IMR-90 (cell line): ENCODE measurements around the gene MBOAT1. TPM values are rescaled to one million over a fixed set of nuclear protein-coding genes. Genes with fewer than 3 reads are reported as not detected.

ENCODE experiments used
- ATAC-seq: fragments of 200-7000 bp; cut with Tn5 transposase; 2 replicates; pipeline ENCODE4 v1.9.1; 2020; ENCODE audit warnings: low read depth, mild to moderate bottlenecking, moderate library complexity
- BruUV-seq: library from RNA; stranded (reverse); fragments of 400-500 nt; replicated peaks from 2 replicates; lab custom pipeline; 2021; lab: Mats Ljungman, UMichigan
- CTCF ChIA-PET: fragments of 300-600 bp; formaldehyde crosslinking; extraction: SDS; loops from one replicate; lab custom pipeline; 2021; ENCODE audit warnings: antibody characterized with exemption; lab: Yijun Ruan, JAX
- POLR2A ChIA-PET: fragments of 300-600 bp; sonication (Branson Sonifier 250); formaldehyde crosslinking; loops from one replicate; lab custom pipeline; 2022; ENCODE audit warnings: antibody characterized with exemption; ENCODE audit not compliant: unreplicated experiment; lab: Charles Lee
- DNase-seq: peaks from one replicate; pipeline ENCODE4 v3.0.0; 2013
- H2AFZ ChIP-seq: replicated peaks from 2 replicates; pipeline ENCODE3; 2013; ENCODE audit warnings: low read length, mild to moderate bottlenecking; ENCODE audit not compliant: poor library complexity
- H2AK5ac ChIP-seq: 2 replicates; pipeline ENCODE4 v1.6.1; 2013; ENCODE audit warnings: low read depth, low read length, inconsistent platforms
- H2AK9ac ChIP-seq: replicated peaks from 2 replicates; pipeline ENCODE3; 2013; ENCODE audit warnings: mild to moderate bottlenecking, low read depth, low read length, moderate library complexity; ENCODE audit not compliant: poor library complexity
- H2BK120ac ChIP-seq: 2 replicates; pipeline ENCODE4 v1.6.1; 2013; ENCODE audit warnings: low read depth, low read length, inconsistent platforms
- H2BK15ac ChIP-seq: 3 replicates; pipeline ENCODE4 v1.6.1; 2013; ENCODE audit warnings: low read depth, low read length, inconsistent platforms
- H2BK20ac ChIP-seq: 2 replicates; pipeline ENCODE4 v1.6.1; 2013; ENCODE audit warnings: low read depth, mild to moderate bottlenecking, inconsistent platforms, low read length, moderate library complexity
- H2BK5ac ChIP-seq: 2 replicates; pipeline ENCODE4 v1.6.1; 2013; ENCODE audit warnings: mild to moderate bottlenecking, low read depth, low read length, inconsistent platforms; ENCODE audit not compliant: poor library complexity, severe bottlenecking
- H3K14ac ChIP-seq: replicated peaks from 2 replicates; pipeline ENCODE4 v1.6.1; 2013; ENCODE audit warnings: low read depth, low read length, inconsistent platforms
- H3K18ac ChIP-seq: 2 replicates; pipeline ENCODE4 v1.6.1; 2013; ENCODE audit warnings: low read depth, low read length, control low read depth
- H3K23ac ChIP-seq: 2 replicates; pipeline ENCODE4 v1.6.1; 2013; ENCODE audit warnings: low read depth, low read length, inconsistent platforms
- H3K27ac ChIP-seq: 2 replicates; pipeline ENCODE4 v1.5.1; 2013; ENCODE audit warnings: mild to moderate bottlenecking, control low read depth, low read length; ENCODE audit not compliant: insufficient read depth
- H3K27me3 ChIP-seq: 2 replicates; pipeline ENCODE4 v1.6.1; 2013; ENCODE audit warnings: low read length; ENCODE audit not compliant: control insufficient read depth, insufficient read depth
- H3K36me3 ChIP-seq: 2 replicates; pipeline ENCODE4 v1.6.1; 2013; ENCODE audit warnings: low read length, mixed read lengths; ENCODE audit not compliant: control insufficient read depth, insufficient read depth
- H3K4ac ChIP-seq: 2 replicates; pipeline ENCODE4 v1.6.1; 2013; ENCODE audit warnings: low read depth, low read length, inconsistent platforms
- H3K4me1 ChIP-seq: 2 replicates; pipeline ENCODE4 v1.6.1; 2013; ENCODE audit warnings: low read length, mixed read lengths; ENCODE audit not compliant: control insufficient read depth, insufficient read depth
- H3K4me2 ChIP-seq: 2 replicates; pipeline ENCODE4 v1.6.1; 2013; ENCODE audit warnings: low read depth, mild to moderate bottlenecking, control low read depth, low read length, moderate library complexity
- H3K4me3 ChIP-seq: 2 replicates; pipeline ENCODE4 v1.5.1; 2013; ENCODE audit warnings: low read depth, mild to moderate bottlenecking, control low read depth, low read length, moderate library complexity; ENCODE audit not compliant: insufficient read depth
- H3K56ac ChIP-seq: 2 replicates; pipeline ENCODE4 v1.6.1; 2013; ENCODE audit warnings: low read length, inconsistent platforms; ENCODE audit not compliant: insufficient read depth; ENCODE audit errors: extremely low read depth
- H3K79me1 ChIP-seq, 2 experiments: 2 replicates each; pipeline ENCODE4 v1.6.1; 2013; ENCODE audit warnings: low read length in 2 of 2, inconsistent platforms in 1 of 2, low read depth in 1 of 2
- H3K9ac ChIP-seq: 2 replicates; pipeline ENCODE4 v1.6.1; 2013; ENCODE audit warnings: low read depth, low read length, control low read depth
- H3K9me1 ChIP-seq: 2 replicates; pipeline ENCODE4 v1.6.1; 2013; ENCODE audit warnings: low read length, inconsistent platforms; ENCODE audit not compliant: insufficient read depth
- H3K9me3 ChIP-seq: 2 replicates; pipeline ENCODE4 v1.6.1; 2013; ENCODE audit warnings: low read length; ENCODE audit not compliant: control insufficient read depth, insufficient read depth
- H4K20me1 ChIP-seq: 2 replicates; pipeline ENCODE4 v1.6.1; 2013; ENCODE audit warnings: low read length, inconsistent platforms; ENCODE audit not compliant: insufficient read depth
- H4K5ac ChIP-seq: 2 replicates; pipeline ENCODE4 v1.6.1; 2013; ENCODE audit warnings: mild to moderate bottlenecking, low read depth, low read length, control low read depth
- H4K8ac ChIP-seq, 2 experiments: 2 replicates each; pipeline ENCODE4 v1.6.1; 2013; ENCODE audit warnings: low read depth in 2 of 2, low read length in 2 of 2, control low read depth in 1 of 2, inconsistent platforms in 1 of 2
- H4K91ac ChIP-seq: 2 replicates; pipeline ENCODE4 v1.6.1; 2013; ENCODE audit warnings: low read depth, low read length, inconsistent platforms; ENCODE audit not compliant: insufficient read depth
- BHLHE40 ChIP-seq: fragments of 150-350 bp; IDR thresholded peaks from 2 replicates; pipeline ENCODE4 v1.6.1; 2016; ENCODE audit warnings: mild to moderate bottlenecking, low read depth, low read length
- CEBPB ChIP-seq: IDR thresholded peaks from 2 replicates; pipeline ENCODE4 v1.6.1; 2012; ENCODE audit warnings: low read depth, low read length, improper control_type of control experiment
- CHD1 ChIP-seq: IDR thresholded peaks from 2 replicates; pipeline ENCODE4 v1.6.1; 2012; ENCODE audit warnings: low read depth, low read length, improper control_type of control experiment
- FOS ChIP-seq: fragments of 150-350 bp; IDR thresholded peaks from 2 replicates; pipeline ENCODE4 v1.6.1; 2016; ENCODE audit warnings: low read depth, low read length
- MAFK ChIP-seq: IDR thresholded peaks from 2 replicates; pipeline ENCODE4 v1.6.1; 2012; ENCODE audit warnings: low read depth, low read length, improper control_type of control experiment
- MAZ ChIP-seq: IDR thresholded peaks from 2 replicates; pipeline ENCODE4 v1.6.1; 2012; ENCODE audit warnings: low read depth, mild to moderate bottlenecking, low read length, improper control_type of control experiment, moderate library complexity, borderline replicate concordance
- MXI1 ChIP-seq: IDR thresholded peaks from 2 replicates; pipeline ENCODE4 v1.6.1; 2012; ENCODE audit warnings: low read depth, mild to moderate bottlenecking, low read length, moderate library complexity, borderline replicate concordance
- NFE2L2 ChIP-seq: fragments of 150-350 bp; IDR thresholded peaks from 2 replicates; pipeline ENCODE4 v1.6.1; 2016; ENCODE audit warnings: low read depth, mild to moderate bottlenecking, low read length
- POLR2A ChIP-seq: IDR thresholded peaks from 2 replicates; pipeline ENCODE4 v1.6.1; 2012; ENCODE audit warnings: mild to moderate bottlenecking, low read depth, low read length
- RAD21 ChIP-seq: IDR thresholded peaks from 2 replicates; pipeline ENCODE4 v1.6.1; 2012; ENCODE audit warnings: low read length, improper control_type of control experiment
- RCOR1 ChIP-seq: IDR thresholded peaks from 2 replicates; pipeline ENCODE4 v1.6.1; 2012; ENCODE audit warnings: mild to moderate bottlenecking, low read length, improper control_type of control experiment; ENCODE audit not compliant: insufficient replicate concordance
- RFX5 ChIP-seq: IDR thresholded peaks from 2 replicates; pipeline ENCODE4 v1.8.0; 2012; ENCODE audit warnings: low read depth, mild to moderate bottlenecking, low read length, moderate library complexity
- SMC3 ChIP-seq: fragments of 150-350 bp; IDR thresholded peaks from 2 replicates; pipeline ENCODE4 v1.6.1; 2016; ENCODE audit warnings: low read depth, mild to moderate bottlenecking, antibody characterized with exemption, low read length, moderate library complexity
- WGBS, 2 experiments: methylation state at CpG; one replicate each; pipeline versions ENCODE4 v1.1.5 to v1.1.7; 2013; ENCODE audit warnings: missing lambda C conversion rate in 2 of 2; ENCODE audit not compliant: insufficient read length in 1 of 2; ENCODE audit errors: extremely low coverage in 2 of 2; 5-methylcytosine and 5-hydroxymethylcytosine counted together
- dilution Hi-C: fragments of 300-500 bp; cut with HindIII; formaldehyde crosslinking; loops from one replicate; pipeline ENCODE4 v1.14.3; 2018; ENCODE audit warnings: low sequenced_read_pairs; ENCODE audit not compliant: unreplicated experiment
- in situ Hi-C: fragments of 300-500 bp; cut with MboI; formaldehyde crosslinking; loops from 3 replicates; pipeline ENCODE4 v1.14.3; 2019; ENCODE audit warnings: low sequenced_read_pairs, inconsistent platforms, mixed read lengths
- intact Hi-C: fragments of 100-400 bp; cut with micrococcal nuclease; formaldehyde crosslinking; loops from 2 replicates; pipeline ENCODE4 v1.10.0; 2022
- polyA plus RNA-seq, 3 experiments: library from polyadenylated mRNA; depleted of rRNA; stranded (reverse); fragments of >200 nt; gene quantifications; 2 replicates each; pipeline ENCODE4 v1.2.3, GENCODE V29; 2012; ENCODE audit warnings: low replicate concordance in 1 of 3
- total RNA-seq: library from RNA; depleted of rRNA; stranded (reverse); fragments of >200 nt; gene quantifications from 2 replicates; pipeline ENCODE4 v1.2.3, GENCODE V29; 2012
- TF ChIP-seq, protein P1 (sequence below): conservative IDR thresholded peaks from 2 replicates; pipeline ENCODE4 v1.5.1; 2012; ENCODE audit warnings: mild to moderate bottlenecking, low read depth, low read length, improper control_type of control experiment
- TF ChIP-seq, protein P2 (sequence below): fragments of 150-350 bp; IDR thresholded peaks from 2 replicates; pipeline ENCODE4 v1.6.1; 2017; ENCODE audit warnings: mild to moderate bottlenecking, antibody characterized with exemption, low read length, low read depth
- TF ChIP-seq, protein P3 (sequence below): fragments of 150-350 bp; IDR thresholded peaks from 2 replicates; pipeline ENCODE4 v1.6.1; 2016; ENCODE audit warnings: low read depth, mild to moderate bottlenecking, low read length, moderate library complexity, borderline replicate concordance

Gene MBOAT1
- total and polyA plus RNA-seq, 2 of the 4 experiments (the other 2 are of a cell fraction), result 1.6 to 4.7 TPM

DNA sequence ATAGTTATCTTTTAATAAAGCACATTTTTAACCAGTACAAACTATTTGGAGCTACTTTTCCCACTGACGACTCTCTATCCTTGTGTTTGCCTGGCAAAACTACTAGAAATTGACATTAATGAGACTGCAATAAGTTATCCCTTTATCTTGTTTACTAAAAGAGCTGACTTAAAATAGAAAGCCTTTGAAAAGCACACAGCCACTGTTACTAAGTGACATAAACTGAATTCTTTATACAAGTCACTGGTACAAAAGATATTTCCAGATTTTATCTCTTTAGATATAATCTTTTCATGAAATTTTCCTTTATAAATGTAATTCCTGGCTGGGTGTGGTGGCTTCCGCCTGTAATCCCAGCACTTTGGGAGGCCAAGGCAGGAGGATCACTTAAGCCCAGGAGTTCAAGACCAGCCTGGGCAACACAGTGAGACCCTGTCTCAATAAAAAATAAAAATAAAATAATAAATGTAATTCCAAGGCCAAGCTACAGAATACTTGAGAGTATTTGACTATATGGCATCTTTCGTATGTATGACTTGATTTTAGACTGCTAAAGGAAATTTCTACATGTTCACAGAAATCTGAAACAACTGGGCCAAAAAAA, 9.5 kb downstream of the MBOAT1 start:
- ATAC-seq (no peak), DNase-seq (no peak)
- H3K23ac ChIP-seq, result no peak overlapping the region
- no peak overlapping the region for H2AFZ ChIP-seq
- POLR2A ChIA-PET, result no interaction called here
- H3K4ac ChIP-seq, result no peak overlapping the region
- H3K27me3 ChIP-seq, result no peaks in the 10 kb centered on the region
- H4K20me1 ChIP-seq, result no peaks in the 10 kb centered on the region
- no peak overlapping the region for H3K56ac ChIP-seq
- H3K18ac ChIP-seq, result no peak overlapping the region
- H2AK9ac ChIP-seq, result no peak overlapping the region
- H3K79me1 ChIP-seq, result peaks cover 11 to 35% of the 10 kb centered on the region in 2 experiments
- no peak overlapping the region for H4K8ac ChIP-seq
- intact Hi-C loops, result no loop called here
- no peak overlapping the region for H2AK5ac ChIP-seq
- in situ Hi-C loops, result no loop called here
- no peak overlapping the region for H3K27ac ChIP-seq
- CTCF ChIA-PET, result interaction anchor here (0.6 to 1.0 kb wide), 2 partner anchors 11 to 20 kb away, joined by 3 read pairs; no protein-coding TSS in a partner anchor
- H3K4me3 ChIP-seq, result no peak overlapping the region
- WGBS, 2 experiments, result no CpG with 5 or more reads among the region's 3 CpGs
- BruUV-seq, result no TSS peak
- H3K9ac ChIP-seq, result no peak overlapping the region
- no peak overlapping the region for H3K14ac ChIP-seq
- peaks cover 15% of the 10 kb centered on the region for H3K9me1 ChIP-seq
- dilution Hi-C loops, result no loop called here
- no peak overlapping the region for H2BK20ac ChIP-seq
- no peaks in the 10 kb centered on the region for H3K36me3 ChIP-seq
- H2BK5ac ChIP-seq, result no peak overlapping the region
- no peak overlapping the region for H3K4me2 ChIP-seq
- no peak overlapping the region for H4K91ac ChIP-seq
- peaks cover 2% of the 10 kb centered on the region; the same call in 1 of the 2 replicates for H3K4me1 ChIP-seq
- H3K9me3 ChIP-seq, result no peaks in the 10 kb centered on the region
- H4K5ac ChIP-seq, result no peak overlapping the region
- TF ChIP-seq MAFK, result no peak
- TF ChIP-seq FOS, result no peak
- TF ChIP-seq NFE2L2, result no peak
- TF ChIP-seq, protein P1, sequence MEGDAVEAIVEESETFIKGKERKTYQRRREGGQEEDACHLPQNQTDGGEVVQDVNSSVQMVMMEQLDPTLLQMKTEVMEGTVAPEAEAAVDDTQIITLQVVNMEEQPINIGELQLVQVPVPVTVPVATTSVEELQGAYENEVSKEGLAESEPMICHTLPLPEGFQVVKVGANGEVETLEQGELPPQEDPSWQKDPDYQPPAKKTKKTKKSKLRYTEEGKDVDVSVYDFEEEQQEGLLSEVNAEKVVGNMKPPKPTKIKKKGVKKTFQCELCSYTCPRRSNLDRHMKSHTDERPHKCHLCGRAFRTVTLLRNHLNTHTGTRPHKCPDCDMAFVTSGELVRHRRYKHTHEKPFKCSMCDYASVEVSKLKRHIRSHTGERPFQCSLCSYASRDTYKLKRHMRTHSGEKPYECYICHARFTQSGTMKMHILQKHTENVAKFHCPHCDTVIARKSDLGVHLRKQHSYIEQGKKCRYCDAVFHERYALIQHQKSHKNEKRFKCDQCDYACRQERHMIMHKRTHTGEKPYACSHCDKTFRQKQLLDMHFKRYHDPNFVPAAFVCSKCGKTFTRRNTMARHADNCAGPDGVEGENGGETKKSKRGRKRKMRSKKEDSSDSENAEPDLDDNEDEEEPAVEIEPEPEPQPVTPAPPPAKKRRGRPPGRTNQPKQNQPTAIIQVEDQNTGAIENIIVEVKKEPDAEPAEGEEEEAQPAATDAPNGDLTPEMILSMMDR, result no peak
- TF ChIP-seq, protein P2, sequence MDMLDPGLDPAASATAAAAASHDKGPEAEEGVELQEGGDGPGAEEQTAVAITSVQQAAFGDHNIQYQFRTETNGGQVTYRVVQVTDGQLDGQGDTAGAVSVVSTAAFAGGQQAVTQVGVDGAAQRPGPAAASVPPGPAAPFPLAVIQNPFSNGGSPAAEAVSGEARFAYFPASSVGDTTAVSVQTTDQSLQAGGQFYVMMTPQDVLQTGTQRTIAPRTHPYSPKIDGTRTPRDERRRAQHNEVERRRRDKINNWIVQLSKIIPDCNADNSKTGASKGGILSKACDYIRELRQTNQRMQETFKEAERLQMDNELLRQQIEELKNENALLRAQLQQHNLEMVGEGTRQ, result no peak
- TF ChIP-seq POLR2A, result no peak
- no peak for TF ChIP-seq MXI1
- no peak for TF ChIP-seq CEBPB
- TF ChIP-seq SMC3, result no peak
- TF ChIP-seq MAZ, result no peak
- TF ChIP-seq RFX5, result no peak
- TF ChIP-seq, protein P3, sequence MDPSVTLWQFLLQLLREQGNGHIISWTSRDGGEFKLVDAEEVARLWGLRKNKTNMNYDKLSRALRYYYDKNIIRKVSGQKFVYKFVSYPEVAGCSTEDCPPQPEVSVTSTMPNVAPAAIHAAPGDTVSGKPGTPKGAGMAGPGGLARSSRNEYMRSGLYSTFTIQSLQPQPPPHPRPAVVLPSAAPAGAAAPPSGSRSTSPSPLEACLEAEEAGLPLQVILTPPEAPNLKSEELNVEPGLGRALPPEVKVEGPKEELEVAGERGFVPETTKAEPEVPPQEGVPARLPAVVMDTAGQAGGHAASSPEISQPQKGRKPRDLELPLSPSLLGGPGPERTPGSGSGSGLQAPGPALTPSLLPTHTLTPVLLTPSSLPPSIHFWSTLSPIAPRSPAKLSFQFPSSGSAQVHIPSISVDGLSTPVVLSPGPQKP, result no peak
- no peak for TF ChIP-seq CHD1
- TF ChIP-seq RCOR1, result no peak
- no peak for TF ChIP-seq RAD21
- TF ChIP-seq BHLHE40, result no peak
- no peak overlapping the region for H2BK120ac ChIP-seq
- H2BK15ac ChIP-seq, result no peak overlapping the region
